Chondrocyte (in vitro differentiated cells): ENCODE results near the gene MAD1L1. TPM values are rescaled to one million over a fixed set of nuclear protein-coding genes. Genes with fewer than 3 reads are reported as not detected.

Source experiments
- DNase-seq: peaks from one replicate; pipeline ENCODE4 v3.0.0; 2021; ENCODE audit warnings: mixed read lengths, low spot score
- H3K27ac Mint-ChIP-seq: one replicate; pipeline ENCODE4 v1.8.0; 2021; ENCODE audit warnings: mild to moderate bottlenecking, moderate library complexity, mixed read lengths; ENCODE audit not compliant: unreplicated experiment
- H3K27me3 Mint-ChIP-seq: 2 replicates; pipeline ENCODE4 v1.8.0; 2021; ENCODE audit warnings: low read depth, mixed read lengths
- H3K36me3 Mint-ChIP-seq: 2 replicates; pipeline ENCODE4 v1.8.0; 2021; ENCODE audit warnings: low read depth, mixed read lengths
- H3K4me1 Mint-ChIP-seq: 2 replicates; pipeline ENCODE4 v1.8.0; 2021; ENCODE audit warnings: low read depth, mild to moderate bottlenecking, mixed read lengths
- H3K4me3 Mint-ChIP-seq: one replicate; pipeline ENCODE4 v1.8.0; 2021; ENCODE audit warnings: mild to moderate bottlenecking, moderate library complexity, mixed read lengths; ENCODE audit not compliant: unreplicated experiment
- H3K9me3 Mint-ChIP-seq: 2 replicates; pipeline ENCODE4 v1.8.0; 2021; ENCODE audit warnings: low read depth, mixed read lengths
- CTCF ChIP-seq: fragments of 200-600 bp; sonication (generic); IDR thresholded peaks from 2 replicates; pipeline ENCODE4 v1.5.0; 2021; ENCODE audit warnings: antibody characterized with exemption, mild to moderate bottlenecking, moderate library complexity
- total RNA-seq: library from RNA; stranded (reverse); gene quantifications from 3 replicates; pipeline ENCODE4 v1.2.1, GENCODE V29; 2021

Gene MAD1L1
- total RNA-seq, 1 donor from 2014 or later: 22.7 TPM

GRCh38 chr7:2242541-2243429 lies 10.0 kb upstream of the MAD1L1 start:
- DNase-seq: no peak
- peak overlapping the region; percentile 93 for H3K4me3 Mint-ChIP-seq
- peaks cover 2% of the 10 kb centered on the region for H3K36me3 Mint-ChIP-seq
- no peaks in the 10 kb centered on the region for H3K27me3 Mint-ChIP-seq
- H3K27ac Mint-ChIP-seq: peak overlapping the region; percentile 89
- H3K9me3 Mint-ChIP-seq: no peaks in the 10 kb centered on the region
- H3K4me1 Mint-ChIP-seq: peaks cover 16% of the 10 kb centered on the region
- TF ChIP-seq CTCF: no peak

GRCh38 chr7:2241580-2242540 lies 9.1 kb upstream of the MAD1L1 start, which contains the start of the genes MRM2 and NUDT1:
MRM2 (minus strand) TSS chr7:2242205; CDS start chr7:2242169, 36 bp downstream.
NUDT1 (plus strand) TSS chr7:2242226; CDS start chr7:2244575, 2,349 bp downstream.
- Mint-ChIP-seq H3K36me3 (peaks cover 6% of the 10 kb centered on the region), H3K4me3 (peak within 1 kb of the TSS; percentile 93), H3K27ac (peak within 1 kb of the TSS; percentile 89), H3K27me3 (no peaks in the 10 kb centered on the region), H3K4me1 (peaks cover 16% of the 10 kb centered on the region), H3K9me3 (no peaks in the 10 kb centered on the region)
- no peak for DNase-seq
- TF ChIP-seq CTCF: no peak

GRCh38 chr7:2239242-2239641 lies 6.5 kb upstream of the MAD1L1 start:
- Mint-ChIP-seq H3K4me3 (no peak overlapping the region), H3K36me3 (peaks cover 11% of the 10 kb centered on the region)

GRCh38 chr7:2237109-2237602 lies 4.4 kb upstream of the MAD1L1 start:
- Mint-ChIP-seq H3K36me3 (peaks cover 11% of the 10 kb centered on the region), H3K4me1 (peaks cover 15% of the 10 kb centered on the region), H3K27ac (no peak overlapping the region), H3K27me3 (no peaks in the 10 kb centered on the region), H3K9me3 (no peaks in the 10 kb centered on the region), H3K4me3 (no peak overlapping the region)
- TF ChIP-seq CTCF: no peak
- no peak for DNase-seq

More at GRCh38 chr7:2239242-2239641, 6.5 kb upstream of the MAD1L1 start:
- Mint-ChIP-seq H3K27ac (no peak overlapping the region), H3K9me3 (no peaks in the 10 kb centered on the region), H3K27me3 (no peaks in the 10 kb centered on the region), H3K4me1 (peaks cover 13% of the 10 kb centered on the region)
- TF ChIP-seq CTCF: no peak
- no peak for DNase-seq

- H3K27ac Mint-ChIP-seq: peak overlapping the region; percentile 45
Measured at GRCh38 chr7:2233926-2234325, 1.2 kb upstream of the MAD1L1 start.

More at GRCh38 chr7:2233926-2234325, 1.2 kb upstream of the MAD1L1 start:
- Mint-ChIP-seq H3K36me3 (peaks cover 13% of the 10 kb centered on the region), H3K4me3 (no peak overlapping the region), H3K4me1 (peaks cover 16% of the 10 kb centered on the region), H3K9me3 (no peaks in the 10 kb centered on the region), H3K27me3 (no peaks in the 10 kb centered on the region)
- DNase-seq: no peak
- TF ChIP-seq CTCF: no peak
